SU-DHL-6 (cell line): ENCODE results near the gene COPS2.
"Not testable (repeated sequence)": the region's sequence is repeated elsewhere in the genome, so short reads cannot be mapped to it uniquely, and the experiment has no call there.

Source experiments
- H2AFZ ChIP-seq: fragments of 200-600 bp; sonication (generic); 2 replicates; pipeline ENCODE4 v1.6.1; 2014; ENCODE audit warnings: low read depth, mild to moderate bottlenecking, moderate library complexity, mixed read lengths, antibody characterized with exemption, low read length; ENCODE audit not compliant: severe bottlenecking
- H3F3A ChIP-seq: fragments of 200-600 bp; shearing (Covaris generic); 2 replicates; pipeline ENCODE4 v1.6.0; 2016; ENCODE audit warnings: antibody characterized with exemption, mild to moderate bottlenecking; ENCODE audit not compliant: insufficient read depth
- H3K27ac ChIP-seq: fragments of 200-600 bp; sonication (generic); 2 replicates; pipeline ENCODE4 v1.5.1; 2016; ENCODE audit warnings: low read depth, mild to moderate bottlenecking, low read length, moderate library complexity, mixed read lengths
- H3K27me3 ChIP-seq: fragments of 200-600 bp; sonication (generic), shearing (Covaris generic); 2 replicates; pipeline ENCODE4 v1.6.0; 2014; ENCODE audit warnings: mild to moderate bottlenecking, low read length
- H3K36me3 ChIP-seq: fragments of 200-600 bp; sonication (generic); 2 replicates; pipeline ENCODE4 v1.6.1; 2014; ENCODE audit warnings: mild to moderate bottlenecking, low read length, mixed read lengths
- H3K4me2 ChIP-seq: fragments of 300-600, 200-600 bp; shearing (Covaris generic), sonication (generic); 2 replicates; pipeline ENCODE4 v1.6.0; 2014; ENCODE audit warnings: low read length, low read depth, mild to moderate bottlenecking; ENCODE audit not compliant: poor library complexity, severe bottlenecking
- H3K4me3 ChIP-seq: fragments of 200-600 bp; sonication (generic); 2 replicates; pipeline ENCODE4 v1.5.1; 2014; ENCODE audit warnings: antibody characterized with exemption, low read length, mild to moderate bottlenecking, mixed read lengths; ENCODE audit not compliant: insufficient read depth, poor library complexity, severe bottlenecking
- H3K79me2 ChIP-seq: fragments of 200-600 bp; sonication (generic); 2 replicates; pipeline ENCODE4 v1.6.1; 2014; ENCODE audit warnings: mild to moderate bottlenecking, low read length, moderate library complexity; ENCODE audit not compliant: insufficient read depth
- H3K9ac ChIP-seq: fragments of 200-600 bp; sonication (generic); 2 replicates; pipeline ENCODE4 v1.7.0; 2014; ENCODE audit warnings: mild to moderate bottlenecking, low read length
- H3K9me2 ChIP-seq: fragments of 200-600 bp; sonication (generic); replicated peaks from 2 replicates; pipeline ENCODE4 v1.6.1; 2014; ENCODE audit warnings: low read length; ENCODE audit not compliant: insufficient read depth
- H3K9me3 ChIP-seq: fragments of 200-600 bp; sonication (generic); 2 replicates; pipeline ENCODE4 v1.6.1; 2014; ENCODE audit warnings: low read length, mixed read lengths; ENCODE audit not compliant: insufficient read depth
- H4K20me1 ChIP-seq: fragments of 200-600 bp; sonication (generic); 2 replicates; pipeline ENCODE4 v1.6.1; 2014; ENCODE audit warnings: low read depth, mild to moderate bottlenecking, antibody characterized with exemption, low read length, moderate library complexity, mixed read lengths
- CTCF ChIP-seq: fragments of 200-600 bp; sonication (generic); IDR thresholded peaks from one replicate; pipeline ENCODE4 v1.5.1; 2017; ENCODE audit warnings: antibody characterized with exemption, mild to moderate bottlenecking, low read length, moderate library complexity; ENCODE audit not compliant: insufficient read depth, poor library complexity, severe bottlenecking
- EZH2phosphoT487 ChIP-seq: fragments of 200-600 bp; sonication (generic), shearing (Covaris generic); conservative IDR thresholded peaks from 2 replicates; pipeline ENCODE4 v1.6.1; 2018; ENCODE audit warnings: mild to moderate bottlenecking, antibody characterized with exemption, low read length, moderate library complexity, mixed read lengths

The COPS2 gene

GRCh38 chr15:49189631-49190030 is 34.2 kb upstream of the COPS2 start:
- H3K36me3 ChIP-seq = no peaks in the 10 kb centered on the region
- H2AFZ ChIP-seq = no peak overlapping the region
- H3K27ac ChIP-seq = no peak overlapping the region
- H3K4me2 ChIP-seq = no peak overlapping the region
- H4K20me1 ChIP-seq = no peaks in the 10 kb centered on the region
- no peak overlapping the region for H3K9ac ChIP-seq
- H3F3A ChIP-seq = no peaks in the 10 kb centered on the region
- H3K9me2 ChIP-seq = no peaks in the 10 kb centered on the region
- H3K9me3 ChIP-seq = no peaks in the 10 kb centered on the region
- no peak overlapping the region for H3K4me3 ChIP-seq
- TF ChIP-seq EZH2phosphoT487 = no peak
- no peaks in the 10 kb centered on the region for H3K27me3 ChIP-seq
- no peaks in the 10 kb centered on the region for H3K79me2 ChIP-seq

GRCh38 chr15:49188933-49189332 is 33.5 kb upstream of the COPS2 start:
- no peaks in the 10 kb centered on the region for H3K9me2 ChIP-seq
- H3K27me3 ChIP-seq = no peaks in the 10 kb centered on the region
- no peak overlapping the region for H3K4me2 ChIP-seq
- no peak overlapping the region for H3K9ac ChIP-seq
- H3K27ac ChIP-seq = no peak overlapping the region
- no peaks in the 10 kb centered on the region for H3K36me3 ChIP-seq
- H3K4me3 ChIP-seq = no peak overlapping the region
- no peaks in the 10 kb centered on the region for H3F3A ChIP-seq
- no peaks in the 10 kb centered on the region for H3K79me2 ChIP-seq
- H4K20me1 ChIP-seq = no peaks in the 10 kb centered on the region
- H2AFZ ChIP-seq = no peak overlapping the region
- H3K9me3 ChIP-seq = no peaks in the 10 kb centered on the region
- no peak for TF ChIP-seq EZH2phosphoT487
- no peak for TF ChIP-seq CTCF

GRCh38 chr15:49187549-49188245 is 32.3 kb upstream of the COPS2 start:
- H3K27me3 ChIP-seq = no peaks in the 10 kb centered on the region
- H3K4me3 ChIP-seq = no peak overlapping the region
- H4K20me1 ChIP-seq = no peaks in the 10 kb centered on the region
- no peaks in the 10 kb centered on the region for H3K79me2 ChIP-seq
- H2AFZ ChIP-seq = no peak overlapping the region
- no peak overlapping the region for H3K9ac ChIP-seq
- H3K4me2 ChIP-seq = no peak overlapping the region
- no peaks in the 10 kb centered on the region for H3K36me3 ChIP-seq
- TF ChIP-seq CTCF = no peak
- no peak for TF ChIP-seq EZH2phosphoT487
- no peaks in the 10 kb centered on the region for H3K9me2 ChIP-seq
- H3K9me3 ChIP-seq = no peaks in the 10 kb centered on the region
- H3F3A ChIP-seq = no peaks in the 10 kb centered on the region
- H3K27ac ChIP-seq = no peak overlapping the region

- Histone ChIP-seq H3F3A (no peaks in the 10 kb centered on the region), H3K36me3 (no peaks in the 10 kb centered on the region), H2AFZ (no peak overlapping the region), H3K27me3 (no peaks in the 10 kb centered on the region), H3K4me2 (no peak overlapping the region), H4K20me1 (no peaks in the 10 kb centered on the region), H3K9ac (no peak overlapping the region), H3K79me2 (no peaks in the 10 kb centered on the region), H3K27ac (no peak overlapping the region), H3K4me3 (no peak overlapping the region), H3K9me2 (no peaks in the 10 kb centered on the region), H3K9me3 (no peaks in the 10 kb centered on the region)
- TF ChIP-seq CTCF (no peak), EZH2phosphoT487 (no peak)
Observed at GRCh38 chr15:49185473-49185872, 30.1 kb upstream of the COPS2 start.

- H3K9me3 ChIP-seq, H3K36me3 ChIP-seq, H3K4me3 ChIP-seq, H3K9ac ChIP-seq, H3K9me2 ChIP-seq, H3K27me3 ChIP-seq, H3K27ac ChIP-seq, H3K79me2 ChIP-seq, H3K4me2 ChIP-seq, H4K20me1 ChIP-seq, H2AFZ ChIP-seq, H3F3A ChIP-seq: not testable (repeated sequence)
Observed at GRCh38 chr15:49183741-49184140, 28.3 kb upstream of the COPS2 start.
